Left ventricle myocardium superior (tissue), 1 donor: ENCODE results near the gene GRM2. TPM values are rescaled to one million over a fixed set of nuclear protein-coding genes. Genes with fewer than 3 reads are reported as not detected.

Experiments used
- ATAC-seq: fragments of 200-7000 bp; cut with Tn5 transposase; one replicate; pipeline ENCODE4 v1.9.1; 2020; ENCODE audit warnings: mild to moderate bottlenecking, moderate library complexity
- DNase-seq: peaks from one replicate; pipeline ENCODE4 v3.0.0-alpha.2; 2020
- intact Hi-C: fragments of 100-400 bp; cut with micrococcal nuclease; formaldehyde crosslinking; loops from one replicate; pipeline ENCODE4 v1.11.0; 2022
- long read RNA-seq: library from polyadenylated mRNA; unstranded; transcript quantifications from one replicate; pipeline ENCODE4 v2.0.0, GENCODE V29; 2021
- total RNA-seq: library from RNA; stranded (reverse); fragmentation: NEBNext Ultra II Directional; extraction: Animal tissue kit (Norgen Biotek cat#: 25700); gene quantifications from one replicate; pipeline ENCODE4 v1.2.1, GENCODE V29; 2021
- donor health status: DM: no; HTN: yes; CAD: no; lungs with severe emphysema.

The GRM2 gene
- 0.07 TPM for total RNA-seq
- long read RNA-seq, result 0 reads

DNA sequence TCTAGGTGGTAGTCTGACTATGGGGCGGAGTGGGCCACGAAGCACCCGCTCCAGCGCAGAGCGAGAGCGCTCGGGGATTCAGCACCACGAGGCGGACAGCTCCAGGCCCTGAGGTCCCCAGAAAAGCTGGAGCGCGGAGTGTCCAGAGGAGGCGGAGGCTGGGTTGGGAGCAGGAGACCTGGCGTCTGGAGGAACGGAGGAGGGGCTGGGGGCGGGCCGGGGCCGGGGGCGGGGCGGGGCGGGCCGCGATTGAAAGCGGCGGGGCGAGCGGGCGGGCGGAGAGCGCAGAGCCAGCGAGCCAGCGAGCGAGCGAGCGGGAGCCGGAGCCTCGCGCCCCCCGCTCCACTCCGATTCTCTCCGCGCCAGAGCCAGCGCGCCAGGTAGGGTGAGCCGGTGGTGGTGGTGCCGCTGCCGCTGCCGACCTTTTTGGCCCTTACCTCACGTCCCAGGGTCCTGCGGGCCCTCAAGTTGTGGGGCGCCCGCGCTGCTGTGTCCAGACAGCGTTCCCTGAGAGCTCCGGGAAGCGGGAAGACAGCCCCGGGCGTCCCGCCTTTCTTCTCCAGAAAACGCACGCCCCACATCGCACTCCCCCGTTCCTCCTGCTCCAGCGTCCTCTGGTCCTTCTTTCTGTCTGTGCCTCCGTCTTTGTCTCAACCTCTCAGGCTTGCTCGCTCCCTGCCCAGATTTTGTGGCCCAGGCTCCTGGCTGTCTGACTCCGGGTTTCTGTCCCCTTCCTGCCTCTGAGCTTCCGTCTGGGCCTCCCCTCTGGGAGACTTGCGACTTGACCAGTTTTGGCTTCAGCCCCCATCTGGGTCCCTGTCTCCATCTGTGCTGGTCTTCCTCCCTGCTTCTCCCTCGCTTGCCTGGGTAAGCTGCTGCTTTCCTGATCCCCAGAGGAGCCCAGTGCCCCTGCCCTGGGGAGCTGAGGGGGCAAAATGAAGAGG, at the start of gene GRM2:
TSS of gene GRM2 (plus strand) at position 281 of the 944 bp plus-strand sequence. CDS start 1,916 bp downstream, outside the sequence.
- ATAC-seq (peak; percentile 94), DNase-seq (peak; percentile 86)
- intact Hi-C loops, result no loop called here

DNA sequence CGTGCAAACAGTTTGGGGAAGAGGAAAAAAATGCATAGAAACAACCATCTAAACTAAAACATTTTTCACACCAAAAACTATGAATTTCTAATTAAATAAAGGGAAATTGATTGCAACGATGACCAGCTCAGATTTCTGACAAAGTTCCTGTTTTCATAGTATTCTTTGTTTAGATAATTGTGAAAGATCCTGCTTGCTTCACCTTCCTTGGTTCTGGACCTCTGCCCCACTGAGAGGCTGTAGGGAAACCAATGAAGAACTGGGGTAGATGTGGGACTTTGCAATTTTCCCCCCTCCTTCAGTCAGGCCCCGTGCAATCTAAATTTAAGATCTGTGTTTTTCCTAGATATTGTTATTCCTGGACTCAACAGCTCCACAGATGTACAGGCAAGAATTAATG, 49.6 kb upstream of the GRM2 start:
- no peak for ATAC-seq
- no peak for DNase-seq
- intact Hi-C loops, result no loop called here

DNA sequence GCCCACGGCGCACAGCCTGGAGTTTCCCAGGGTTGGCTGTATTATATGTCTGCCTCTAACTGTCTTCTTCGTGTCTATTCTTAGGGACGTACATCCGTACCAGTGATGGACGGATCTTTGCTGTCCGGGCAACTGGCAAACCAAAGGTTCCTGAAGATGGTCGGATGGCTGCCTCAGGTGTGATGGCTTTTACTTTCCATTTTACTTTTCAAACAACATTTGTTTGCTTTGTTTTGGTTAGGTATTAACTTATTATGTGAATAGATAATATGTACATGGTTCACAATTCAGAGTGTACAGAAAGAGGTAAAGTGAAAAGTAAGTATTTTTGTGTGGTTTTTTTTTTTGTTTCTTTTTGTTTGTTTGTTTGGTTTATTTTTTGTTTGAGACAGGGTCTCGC, 46.9 kb upstream of the GRM2 start:
- intact Hi-C loops, result no loop called here
- no peak for ATAC-seq
- no peak for DNase-seq

DNA sequence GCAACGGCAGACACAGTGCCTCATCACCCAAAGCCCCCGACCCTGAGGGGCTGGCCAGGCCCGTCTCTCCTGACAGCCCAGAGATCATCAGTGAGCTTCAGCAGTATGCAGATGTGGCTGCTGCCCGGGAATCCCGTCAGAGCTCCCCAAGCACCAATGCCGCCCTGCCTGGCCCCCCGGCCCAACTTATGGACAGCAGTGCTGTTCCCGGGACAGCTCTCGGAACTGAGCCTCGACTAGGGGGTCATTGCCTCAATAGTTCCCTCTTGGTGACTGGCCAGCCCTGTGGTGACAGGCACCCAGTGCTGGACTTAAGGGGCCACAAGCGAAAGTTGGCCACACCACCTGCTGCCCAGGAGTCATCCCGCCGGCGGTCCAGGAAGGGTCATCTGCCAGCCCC, 44.4 kb upstream of the GRM2 start:
- intact Hi-C loops, result no loop called here
- ATAC-seq (no peak), DNase-seq (no peak)

DNA sequence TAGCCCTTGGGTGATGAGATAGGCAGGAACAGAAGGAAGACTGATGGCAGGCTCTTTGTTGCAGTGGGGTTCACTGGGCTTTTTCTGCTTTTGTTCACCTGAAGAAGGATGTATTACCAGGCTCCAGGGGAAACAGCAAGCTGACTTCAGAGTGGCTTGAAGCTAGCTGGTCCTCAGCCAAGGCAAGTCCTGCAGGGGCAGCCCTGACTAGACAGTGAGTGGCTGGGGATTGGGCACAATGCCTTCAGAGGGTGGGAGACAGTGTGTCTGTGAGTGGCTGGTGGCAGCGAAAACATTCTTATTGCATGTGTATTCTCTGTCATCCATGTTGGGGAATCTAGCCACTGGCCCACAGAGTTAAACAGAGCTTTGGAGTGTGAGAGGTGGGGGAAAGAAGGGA, 38.1 kb upstream of the GRM2 start:
- DNase-seq, result no peak
- intact Hi-C loops, result loop anchor here (5.0 kb wide), 1 partner anchor 161 kb away; no protein-coding TSS in a partner anchor
- ATAC-seq, result no peak

DNA sequence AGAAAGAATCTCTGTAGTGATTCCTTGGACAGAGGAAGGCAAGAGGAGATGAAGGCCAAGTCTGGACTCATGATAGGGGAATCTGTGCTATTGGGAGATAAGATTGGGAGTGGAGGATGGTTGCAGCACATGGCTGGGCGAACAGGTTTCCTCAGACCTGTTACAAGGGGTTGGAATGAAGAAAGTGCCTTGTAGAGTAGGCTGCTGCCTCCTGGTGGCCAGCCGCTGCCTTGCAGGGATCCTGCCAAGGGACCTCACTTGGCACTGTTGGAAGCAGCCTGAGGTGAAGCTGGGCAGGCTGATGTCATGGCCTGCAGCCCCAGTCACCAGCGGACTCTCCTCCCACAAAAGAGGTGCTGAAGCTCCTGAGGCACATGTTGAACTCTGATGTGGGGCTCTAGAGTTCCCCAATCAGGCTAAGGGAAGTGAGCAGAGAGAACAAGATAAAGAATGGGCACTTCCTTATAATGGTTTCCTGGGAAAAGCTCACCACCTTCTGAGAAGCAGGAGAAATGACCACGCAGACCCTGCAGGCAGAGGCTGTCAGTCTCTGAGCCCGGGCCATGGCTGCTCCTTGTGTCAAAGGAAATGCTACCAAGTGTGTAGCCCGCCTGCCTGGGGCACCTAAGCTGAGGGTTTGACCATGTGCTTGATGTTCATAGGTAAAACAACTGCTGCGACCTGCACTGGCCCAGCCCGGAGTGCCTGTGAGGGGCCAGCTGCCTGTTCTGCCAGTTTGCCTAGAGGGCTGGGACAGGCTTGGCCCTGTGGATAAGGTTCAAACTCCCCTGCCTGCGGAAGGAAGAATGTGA, 37.4 kb upstream of the GRM2 start:
- intact Hi-C loops, result loop anchor here (5.0 kb wide), 1 partner anchor 162 kb away; no protein-coding TSS in a partner anchor
- peak; percentile 92 for DNase-seq
- peak; percentile 26 for ATAC-seq

DNA sequence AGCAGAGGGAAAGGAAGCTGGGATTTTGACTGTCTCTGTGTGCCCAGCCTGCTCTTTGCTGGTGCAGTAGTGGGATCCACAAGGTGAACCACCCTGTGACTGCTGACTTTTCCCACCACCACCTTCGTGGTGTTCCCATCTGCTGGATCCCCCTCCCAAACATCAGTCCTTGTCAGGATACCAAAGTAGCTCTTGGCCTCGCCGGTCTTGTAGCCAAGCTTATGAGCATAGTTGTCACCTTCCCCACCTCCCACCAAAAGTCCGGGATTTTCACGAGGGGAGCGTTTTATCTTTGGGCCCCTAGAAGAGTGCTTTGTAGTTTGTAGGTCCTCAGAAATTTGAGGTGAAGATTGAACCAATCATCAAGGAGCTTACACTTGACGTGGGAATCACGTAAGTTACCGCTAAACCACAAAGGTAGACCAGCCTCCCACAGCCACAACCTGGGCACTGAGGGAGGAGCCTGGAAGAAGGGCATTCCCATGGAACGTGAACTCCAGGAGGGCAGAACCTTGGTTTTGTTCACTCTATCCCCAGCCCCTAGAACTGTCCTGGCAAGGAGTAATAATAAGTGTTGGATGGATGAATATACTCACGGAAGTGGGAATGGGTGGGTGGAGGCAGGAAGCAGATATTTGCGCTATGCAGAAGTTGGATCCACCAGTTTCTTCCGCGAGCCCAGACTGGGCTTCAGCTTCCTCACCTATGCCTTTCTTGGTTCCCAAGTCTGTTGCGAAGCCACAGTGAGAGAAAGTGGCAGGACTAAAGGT, 36.6 kb upstream of the GRM2 start:
- intact Hi-C loops, result no loop called here
- no peak for DNase-seq
- ATAC-seq, result no peak

DNA sequence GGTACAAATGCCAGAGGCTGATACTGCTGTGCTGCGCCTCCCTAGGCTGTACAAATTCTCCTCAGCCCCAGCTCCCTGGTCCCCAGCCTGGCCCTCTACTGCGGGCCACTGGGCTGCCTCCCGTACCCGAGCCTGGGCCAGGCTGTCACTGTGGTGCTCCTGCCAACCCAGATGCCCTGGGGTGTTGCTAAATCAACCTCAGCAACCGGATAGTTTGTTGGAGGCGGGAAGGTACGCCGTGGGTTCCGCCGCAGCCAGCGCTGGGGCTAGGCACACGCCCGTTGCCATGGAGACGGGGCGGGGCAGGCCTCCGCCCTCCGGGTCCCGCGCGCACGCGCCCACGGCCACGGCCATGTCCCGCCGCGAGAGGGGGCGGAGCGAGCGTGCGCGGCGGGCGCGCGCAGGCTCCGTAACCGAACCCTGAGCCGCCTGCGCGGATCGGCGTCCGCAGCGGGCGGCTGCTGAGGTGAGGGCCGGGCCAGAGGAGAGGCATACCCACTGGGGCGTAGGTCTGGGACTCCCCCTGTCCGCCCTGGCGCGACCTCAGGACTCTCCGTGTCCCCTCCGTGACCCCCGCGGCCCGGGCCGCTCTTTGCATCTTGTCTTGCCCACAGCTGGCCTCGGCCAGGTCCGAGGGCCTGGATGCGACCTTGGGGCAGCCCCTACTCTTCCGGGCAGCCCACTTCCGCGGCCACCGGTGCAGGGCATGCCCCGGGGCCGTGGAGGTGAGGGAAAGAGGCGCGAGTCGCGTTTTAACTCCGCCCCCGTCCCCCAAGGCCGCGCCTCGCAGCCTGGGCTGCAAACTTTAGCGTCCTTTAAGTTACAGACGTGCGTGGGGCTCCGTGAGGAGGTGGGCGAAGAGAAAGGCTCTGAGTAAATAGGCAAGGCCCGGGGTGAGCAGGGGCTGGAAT, 35.8 kb upstream of the GRM2 start, which contains the start of gene TEX264:
TSS of gene TEX264 (plus strand) at position 430 of the 911 bp plus-strand sequence. CDS start 3,053 bp downstream, outside the sequence.
- ATAC-seq (peak; percentile 95), DNase-seq (peak; percentile 97)
- intact Hi-C loops, result no loop called here

DNA sequence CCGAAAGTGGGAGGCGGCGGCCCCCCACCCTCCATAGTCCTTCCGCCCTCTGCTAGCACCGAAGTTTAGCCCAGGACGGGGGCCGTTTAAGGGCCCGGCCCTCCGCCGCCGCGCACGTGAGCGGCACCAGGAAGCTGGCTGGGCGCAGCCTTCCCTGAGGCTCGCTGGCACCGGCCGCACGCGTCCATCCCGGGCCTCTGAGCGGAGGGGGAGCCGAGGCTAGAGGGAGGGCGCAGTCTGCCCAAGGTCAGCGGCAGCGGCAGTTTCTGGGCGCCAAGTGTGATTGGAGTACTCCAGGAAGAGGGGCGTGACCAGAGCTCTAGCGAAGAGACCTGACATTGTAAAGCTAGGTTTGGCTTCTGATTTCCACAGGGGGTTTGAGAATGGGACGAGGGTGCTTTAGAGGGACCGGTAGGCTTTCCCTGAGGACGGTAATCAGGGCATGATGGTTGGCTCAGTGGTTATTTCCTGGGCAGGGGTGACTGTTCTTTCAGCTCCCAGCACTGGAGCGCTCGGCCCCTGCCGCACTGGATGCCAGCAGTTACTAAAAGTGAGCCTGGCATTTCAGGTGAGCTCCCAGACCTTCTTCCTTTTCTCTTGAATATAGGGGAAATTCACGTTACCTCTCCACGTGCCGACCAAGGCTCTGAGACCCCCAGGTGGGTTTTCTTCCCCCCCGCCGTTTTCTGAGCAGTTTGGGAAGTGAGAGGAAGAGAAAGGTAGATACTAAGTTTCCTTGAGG, 35.0 kb upstream of the GRM2 start:
- DNase-seq (peak; percentile 87), ATAC-seq (peak; percentile 85)
- intact Hi-C loops, result no loop called here

DNA sequence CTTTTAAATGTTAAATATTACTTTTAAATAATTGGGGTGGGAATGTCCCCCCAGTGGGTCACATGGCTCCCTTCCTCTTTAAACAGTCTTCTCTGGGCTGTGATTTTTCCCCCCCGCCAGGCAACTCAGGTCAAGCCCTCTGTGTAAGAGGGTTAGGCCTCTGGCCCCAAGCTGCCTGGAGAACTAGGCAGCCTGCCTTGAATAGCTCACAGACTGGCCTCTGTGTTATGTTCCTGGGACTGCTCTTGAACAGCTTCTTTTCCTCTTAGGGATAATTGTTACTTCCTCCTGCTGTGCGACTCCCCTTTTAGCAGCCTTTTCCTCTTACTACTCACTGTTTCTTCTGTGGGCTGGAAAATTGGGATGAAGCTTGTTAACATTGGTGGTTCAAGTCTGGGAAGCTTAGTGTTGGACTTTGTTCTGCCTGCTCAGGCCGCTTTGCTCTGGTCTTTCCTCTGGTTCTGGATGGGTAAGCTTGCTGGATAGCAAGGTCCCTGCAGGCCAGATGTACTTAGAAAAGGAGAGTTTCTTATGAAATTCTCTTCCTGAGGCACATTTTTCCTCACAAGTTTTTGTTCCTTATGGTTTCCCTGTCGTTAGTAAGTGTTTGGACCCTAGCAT, 33.6 kb upstream of the GRM2 start:
- intact Hi-C loops, result no loop called here
- ATAC-seq, result no peak
- DNase-seq, result no peak

DNA sequence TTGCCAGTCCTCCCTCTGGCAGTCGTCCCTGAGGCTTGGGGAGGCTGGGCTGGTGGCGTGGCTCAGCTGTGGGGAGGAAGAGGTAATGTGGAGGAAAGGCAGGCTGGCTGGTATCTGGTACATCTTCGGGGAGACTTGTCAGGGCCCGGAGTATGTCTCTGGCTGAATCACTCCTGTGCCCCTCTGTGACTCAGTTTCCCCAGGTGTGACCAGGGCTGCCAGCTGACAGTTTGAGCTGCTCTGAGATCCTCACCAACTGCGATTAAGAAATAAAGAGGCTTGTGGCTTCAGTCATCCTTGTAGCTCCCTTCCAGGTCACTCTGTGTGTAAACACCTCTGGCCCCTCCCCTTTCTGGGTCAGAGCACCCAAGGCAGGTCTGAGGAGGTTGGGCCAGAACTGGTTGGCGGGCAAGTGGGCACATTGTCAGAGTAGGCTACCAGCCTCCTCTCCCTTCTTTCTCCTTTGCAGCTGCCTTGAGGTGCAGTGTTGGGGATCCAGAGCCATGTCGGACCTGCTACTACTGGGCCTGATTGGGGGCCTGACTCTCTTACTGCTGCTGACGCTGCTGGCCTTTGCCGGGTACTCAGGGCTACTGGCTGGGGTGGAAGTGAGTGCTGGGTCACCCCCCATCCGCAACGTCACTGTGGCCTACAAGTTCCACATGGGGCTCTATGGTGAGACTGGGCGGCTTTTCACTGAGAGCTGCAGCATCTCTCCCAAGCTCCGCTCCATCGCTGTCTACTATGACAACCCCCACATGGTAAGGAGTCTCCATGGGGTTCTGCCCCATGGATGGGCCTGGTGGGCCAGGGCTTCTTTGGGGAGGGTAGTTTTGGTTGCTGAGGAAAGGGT, 32.8 kb upstream of the GRM2 start:
- DNase-seq, result no peak
- ATAC-seq, result no peak
- intact Hi-C loops, result no loop called here

DNA sequence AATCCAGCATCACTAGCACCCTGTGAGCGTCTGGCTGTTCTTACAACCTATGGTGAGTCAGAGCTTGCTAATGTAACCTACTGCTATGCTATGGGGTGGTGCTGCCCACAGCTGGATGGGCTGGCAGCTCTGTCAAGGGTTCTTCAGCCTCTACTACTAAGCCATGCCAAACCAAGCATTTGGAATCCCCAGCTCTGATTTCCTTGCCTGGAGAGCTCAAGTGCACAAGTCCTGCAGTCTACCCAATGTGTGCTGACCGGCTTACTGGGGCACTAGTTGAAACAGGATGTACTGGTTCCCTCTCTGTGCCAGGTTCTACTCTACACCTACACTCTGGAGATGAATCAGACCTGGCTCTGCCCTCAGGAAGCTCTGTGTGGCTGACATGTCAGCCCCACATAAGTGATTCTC, 31.7 kb upstream of the GRM2 start:
- no peak for ATAC-seq
- intact Hi-C loops, result no loop called here
- no peak for DNase-seq

DNA sequence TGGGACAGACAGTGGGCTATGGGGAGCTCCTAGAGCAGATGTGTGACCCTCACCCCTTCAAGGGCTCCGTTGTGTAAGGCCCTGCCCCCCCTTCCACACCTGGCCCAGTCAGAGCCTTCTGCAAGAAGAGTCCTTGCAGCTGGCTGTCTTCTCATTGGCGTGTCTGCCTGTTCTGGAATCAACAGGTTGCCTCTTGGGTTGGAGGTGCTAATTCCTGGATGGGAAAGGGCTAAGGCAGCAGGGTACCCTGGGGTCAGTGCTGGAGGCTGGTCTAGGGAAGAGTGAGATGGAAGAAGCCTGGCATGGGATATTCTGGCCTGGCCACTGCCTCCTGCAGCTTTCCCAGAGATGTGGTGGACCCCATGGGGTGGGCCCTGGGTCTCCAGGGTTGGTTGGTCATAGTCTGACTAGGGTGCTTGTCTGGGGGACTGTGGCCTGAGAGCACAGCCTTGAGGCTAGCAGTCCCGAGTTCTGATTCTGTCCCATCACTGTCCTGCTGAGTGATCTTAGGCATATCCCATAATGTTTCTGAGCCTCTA, 30.7 kb upstream of the GRM2 start:
- intact Hi-C loops, result no loop called here
- no peak for DNase-seq
- ATAC-seq, result no peak

DNA sequence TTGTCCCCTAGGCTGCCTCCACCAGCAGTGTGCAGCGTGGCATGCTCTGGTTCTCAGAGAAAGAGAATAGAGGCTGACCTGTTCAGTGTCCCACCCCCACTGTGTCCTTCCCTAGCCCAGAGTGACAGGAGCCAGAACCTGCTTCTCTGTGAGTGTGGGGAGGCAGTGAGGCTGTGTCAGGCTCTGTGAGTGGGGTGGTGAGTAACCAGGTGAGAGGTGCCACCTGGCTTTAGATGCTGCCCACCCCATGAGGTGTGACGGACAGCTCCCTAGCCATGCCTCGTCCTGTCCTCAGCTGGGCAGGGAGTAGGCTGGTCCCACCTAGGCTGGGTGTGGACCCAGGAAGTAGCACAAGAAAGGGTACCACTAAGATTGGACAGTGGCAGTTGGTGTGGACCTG, 29.5 kb upstream of the GRM2 start:
- no peak for ATAC-seq
- intact Hi-C loops, result no loop called here
- no peak for DNase-seq

DNA sequence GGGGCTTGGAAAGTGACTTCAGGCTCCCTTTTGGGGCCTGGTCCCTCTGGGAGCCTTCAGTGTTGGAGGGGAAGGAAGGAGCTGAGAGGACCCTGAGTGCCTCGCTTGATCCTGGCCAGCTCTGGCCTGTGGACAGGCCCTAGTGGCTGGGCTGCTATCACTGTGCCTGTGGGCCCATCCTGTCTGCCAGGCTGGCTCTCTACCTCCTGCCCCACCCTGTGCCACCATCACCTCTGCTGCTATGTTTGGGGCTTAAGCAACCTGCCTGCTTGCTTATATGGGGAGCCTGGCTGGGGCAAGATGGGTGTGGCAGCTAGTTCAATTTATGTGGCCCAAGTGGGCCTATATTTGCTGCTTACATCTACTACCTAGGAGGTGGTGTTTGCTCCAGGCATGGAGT, 28.7 kb upstream of the GRM2 start:
- DNase-seq, result no peak
- no peak for ATAC-seq
- intact Hi-C loops, result no loop called here

DNA sequence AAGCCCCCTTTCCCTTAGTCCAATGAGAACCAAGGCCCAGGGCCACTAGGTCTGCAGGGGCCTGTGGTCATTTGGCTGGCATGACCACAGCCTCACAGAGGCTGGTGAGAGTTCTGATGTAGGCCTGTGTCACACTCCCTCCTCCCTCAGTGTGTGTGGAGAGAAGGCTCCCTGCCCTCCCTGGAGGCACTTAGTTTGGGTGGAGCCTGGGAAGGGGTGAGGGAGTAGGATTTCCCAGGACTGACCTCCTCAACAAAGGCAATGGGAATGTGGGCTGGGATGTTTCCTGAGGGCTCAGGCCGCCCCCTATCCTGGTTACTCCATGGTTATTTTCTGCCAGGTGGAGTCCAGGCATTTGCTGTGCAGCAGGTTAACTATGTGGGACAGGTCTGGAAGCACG, 28.2 kb upstream of the GRM2 start:
- no peak for DNase-seq
- no peak for ATAC-seq
- intact Hi-C loops, result no loop called here
